ENCODE data around the gene FGL2. TPM values are rescaled to one million over a fixed set of nuclear protein-coding genes. Genes with fewer than 3 reads are reported as not detected.
A peak's percentile ranks its signal among the peaks of the same experiment; 100 is the strongest.

Gene FGL2
- polyA plus RNA-seq, 3 donors: 238 to 775 (median 774) TPM

- 100% methylated on average over 1 of the region's 1 CpG for WGBS (ENCODE audit: insufficient coverage)
- TF ChIP-seq CTCF (IDR thresholded peaks at IDR 0.05): no peak
- Histone ChIP-seq H3K4me3 (replicated peaks in 1 of 3; ENCODE audit: low read depth in 2 of 3, low read length in 3 of 3) (no peak overlapping the region), H2AFZ (ENCODE audit: insufficient read depth, low read depth, low read length, poor library complexity, severe bottlenecking) (no peak overlapping the region), H3K4me2 (replicated peaks; ENCODE audit: extremely low read depth, low read length, poor library complexity, severe bottlenecking) (no peak overlapping the region), H3K27ac (ENCODE audit: low read depth in 1 of 2, low read length in 2 of 2) (no peak overlapping the region), H3K27me3 (ENCODE audit: control insufficient read depth in 2 of 2, insufficient read depth in 2 of 2, low read length in 2 of 2) (no peaks in the 10 kb centered on the region), H3K9me3 (replicated peaks in 1 of 2; ENCODE audit: control insufficient read depth in 1 of 2, insufficient read depth in 1 of 2, low read length in 2 of 2) (peaks cover 0 to 18% of the 10 kb centered on the region in 2 donors), H4K20me1 (ENCODE audit: insufficient read depth, low read length) (no peaks in the 10 kb centered on the region), H3K36me3 (replicated peaks in 1 of 2; ENCODE audit: control insufficient read depth in 1 of 2, insufficient read depth in 2 of 2, low read length in 2 of 2) (no peaks in the 10 kb centered on the region), H3K4me1 (ENCODE audit: control insufficient read depth in 1 of 2, insufficient read depth in 2 of 2, low read length in 2 of 2) (peaks cover 38 to 49% of the 10 kb centered on the region in 2 donors), H3K9ac (ENCODE audit: insufficient read depth, low read length, poor library complexity, severe bottlenecking) (no peak overlapping the region), H3K79me2 (ENCODE audit: insufficient read depth, low read length) (no peaks in the 10 kb centered on the region)
- peaks cover 54% of the 10 kb centered on the region for H3K4me1 Mint-ChIP-seq
- peaks cover 3 to 14% of the 10 kb centered on the region in 2 donors for H3K36me3 Mint-ChIP-seq
- peaks cover 12 to 22% (median 17%) of the 10 kb centered on the region in 7 donors for H3K9me3 Mint-ChIP-seq
- DNase-seq: peak in 1 of 3 donors; percentile 27
- H3K4me3 Mint-ChIP-seq: no peak overlapping the region
- H3K27ac Mint-ChIP-seq: no peak overlapping the region
- intact Hi-C loops (cut with micrococcal nuclease): no loop called here
- peaks cover 0 to 5% (median 0%) of the 10 kb centered on the region in 3 donors for H3K27me3 Mint-ChIP-seq (ENCODE audit: low read depth in 3 of 3)
These were observed 26.8 kb upstream of the FGL2 start for GRCh38 chr7:77226357-77226839.

GRCh38 chr7:77223261-77223660 is 23.6 kb upstream of the FGL2 start:
- peaks cover 7 to 12% of the 10 kb centered on the region in 2 donors for H3K9me3 ChIP-seq (replicated peaks in 1 of 2; ENCODE audit: control insufficient read depth in 1 of 2, insufficient read depth in 1 of 2, low read length in 2 of 2)
- Mint-ChIP-seq H3K27me3 (ENCODE audit: low read depth in 3 of 3) (peaks cover 0 to 7% (median 0%) of the 10 kb centered on the region in 3 donors), H3K36me3 (peaks cover 10 to 16% of the 10 kb centered on the region in 2 donors), H3K9me3 (peaks cover 6 to 21% (median 10%) of the 10 kb centered on the region in 7 donors), H3K4me3 (peak overlapping the region in 1 of 2 donors; percentile 16), H3K4me1 (peaks cover 59% of the 10 kb centered on the region), H3K27ac (peak overlapping the region in 2 of 7 donors; percentile 48 to 71)
- intact Hi-C loops (cut with micrococcal nuclease): no loop called here
- no peak overlapping the region for H3K4me3 ChIP-seq (replicated peaks in 1 of 3; ENCODE audit: low read depth in 2 of 3, low read length in 3 of 3)
- H3K27ac ChIP-seq (ENCODE audit: low read depth in 1 of 2, low read length in 2 of 2): peak overlapping the region; percentile 10 to 14
- no peak overlapping the region for H2AFZ ChIP-seq (ENCODE audit: insufficient read depth, low read depth, low read length, poor library complexity, severe bottlenecking)
- no peak for DNase-seq
- no peaks in the 10 kb centered on the region for H3K27me3 ChIP-seq (ENCODE audit: control insufficient read depth in 2 of 2, insufficient read depth in 2 of 2, low read length in 2 of 2)
- H3K9ac ChIP-seq (ENCODE audit: insufficient read depth, low read length, poor library complexity, severe bottlenecking): no peak overlapping the region
- H3K4me1 ChIP-seq (ENCODE audit: control insufficient read depth in 1 of 2, insufficient read depth in 2 of 2, low read length in 2 of 2): peaks cover 42 to 51% of the 10 kb centered on the region in 2 donors
- H4K20me1 ChIP-seq (ENCODE audit: insufficient read depth, low read length): no peaks in the 10 kb centered on the region
- peak overlapping the region; percentile 1 for H3K4me2 ChIP-seq (replicated peaks; ENCODE audit: extremely low read depth, low read length, poor library complexity, severe bottlenecking)
- H3K36me3 ChIP-seq (replicated peaks in 1 of 2; ENCODE audit: control insufficient read depth in 1 of 2, insufficient read depth in 2 of 2, low read length in 2 of 2): no peaks in the 10 kb centered on the region
- WGBS (ENCODE audit: insufficient coverage): 7% methylated on average over 2 of the region's 2 CpGs
- no peak for TF ChIP-seq CTCF (IDR thresholded peaks at IDR 0.05)
- H3K79me2 ChIP-seq (ENCODE audit: insufficient read depth, low read length): no peaks in the 10 kb centered on the region

All from CD14-positive monocyte (primary cell).